Fibroblast of skin of abdomen (primary cell): ENCODE data around the gene ZNF239.
"Not testable (repeated sequence)": the region's sequence is repeated elsewhere in the genome, so short reads cannot be mapped to it uniquely, and the experiment has no call there.

Source experiments
- DNase-seq: peaks from one replicate; pipeline ENCODE4 v3.0.0-alpha.2; 2013

Gene ZNF239

DNA sequence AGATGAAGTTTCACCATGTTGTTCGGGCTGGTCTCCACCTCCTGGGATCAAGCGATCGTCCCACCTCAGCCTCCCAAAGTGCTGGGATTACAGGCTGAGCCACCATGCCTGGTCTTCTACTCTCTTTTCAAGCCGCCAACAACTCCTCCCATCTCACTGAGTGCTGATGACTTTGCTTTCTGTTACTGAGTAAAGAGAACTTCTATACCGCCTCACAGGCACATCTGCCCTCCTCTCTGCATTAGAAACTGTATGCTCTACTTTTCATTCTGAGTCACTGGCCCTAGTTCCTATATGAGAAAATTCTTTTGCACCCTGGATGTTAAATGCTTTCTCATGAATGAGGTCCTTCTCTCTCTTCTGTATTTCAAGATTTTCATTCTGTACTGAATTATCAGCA is 2.2 kb upstream of the ZNF239 start:
- DNase-seq, result no peak

DNA sequence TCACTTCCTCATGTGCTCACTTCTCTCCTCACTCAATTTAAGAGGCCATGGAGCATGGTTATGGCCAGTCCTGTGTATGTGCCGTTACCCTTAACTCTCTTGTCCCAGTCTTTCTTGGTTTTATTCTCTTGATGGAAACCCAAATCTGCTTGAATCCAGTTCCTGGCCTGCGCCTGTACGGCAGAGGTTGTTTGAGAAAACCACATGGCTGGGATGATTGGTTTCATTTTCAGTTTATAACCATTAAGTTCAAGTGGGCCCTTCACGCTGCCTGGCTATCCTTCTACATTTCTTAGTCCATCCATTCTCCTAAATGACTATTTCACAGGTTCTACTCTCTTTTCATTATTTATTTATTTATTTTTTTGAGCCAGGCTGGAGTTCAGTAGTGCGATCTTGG is 1.6 kb upstream of the ZNF239 start:
- no peak for DNase-seq

DNA sequence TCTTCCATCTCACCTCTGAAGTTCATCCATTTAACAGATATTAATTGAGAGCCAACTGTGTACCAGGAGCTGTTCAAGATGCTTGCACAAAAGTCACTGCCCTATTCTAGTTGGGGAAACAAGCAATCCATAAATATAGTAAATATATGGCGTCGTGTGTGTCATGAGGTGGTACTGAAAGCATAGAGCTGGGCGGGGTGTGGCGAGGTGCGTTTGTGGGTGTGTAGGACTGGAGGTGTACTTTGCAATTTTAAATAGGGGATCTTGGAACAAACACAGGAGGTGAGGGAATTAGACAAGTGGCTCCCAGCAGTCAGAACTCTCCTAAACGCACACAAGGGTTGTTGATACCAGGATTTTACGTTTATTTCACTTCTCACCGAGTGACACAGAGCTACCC is 490 bp upstream of the ZNF239 start:
- DNase-seq, result no peak

DNA sequence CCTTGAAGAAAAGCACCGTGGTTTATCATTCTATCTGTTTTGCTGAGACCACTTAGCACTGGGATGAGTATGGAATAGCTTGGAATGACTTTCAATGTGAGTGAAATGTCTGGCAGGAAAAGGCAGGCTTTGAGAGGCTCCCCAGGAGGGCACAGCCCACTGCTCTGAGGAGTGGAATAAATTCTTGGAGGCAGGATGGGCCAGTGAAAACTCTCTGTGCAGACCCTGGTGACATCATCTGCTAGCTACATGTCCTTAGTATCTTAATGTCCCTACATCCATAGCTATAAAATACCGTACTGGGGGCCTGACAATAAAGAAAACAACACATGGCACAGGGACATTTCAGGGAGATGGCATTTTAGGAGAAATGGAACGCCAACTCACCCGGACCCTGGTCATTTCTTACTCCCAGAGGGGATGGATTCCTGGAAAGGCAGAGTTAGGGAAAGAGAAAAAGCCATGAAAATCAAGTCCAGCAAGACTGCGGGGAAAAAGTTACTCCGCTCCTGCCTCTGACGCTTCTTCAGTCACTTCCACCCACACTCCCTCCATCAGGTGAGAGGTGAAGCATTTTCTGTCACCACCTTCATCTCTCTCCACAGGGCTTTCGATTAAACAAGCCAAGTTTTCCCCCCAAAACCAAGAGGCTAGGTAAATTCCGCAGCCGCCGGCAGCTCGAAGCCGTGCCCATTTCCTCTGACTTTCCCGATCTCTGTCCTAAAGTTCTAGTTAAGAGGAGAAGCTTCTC is 991 bp downstream of the ZNF239 start:
- peak; percentile 14 for DNase-seq

DNA sequence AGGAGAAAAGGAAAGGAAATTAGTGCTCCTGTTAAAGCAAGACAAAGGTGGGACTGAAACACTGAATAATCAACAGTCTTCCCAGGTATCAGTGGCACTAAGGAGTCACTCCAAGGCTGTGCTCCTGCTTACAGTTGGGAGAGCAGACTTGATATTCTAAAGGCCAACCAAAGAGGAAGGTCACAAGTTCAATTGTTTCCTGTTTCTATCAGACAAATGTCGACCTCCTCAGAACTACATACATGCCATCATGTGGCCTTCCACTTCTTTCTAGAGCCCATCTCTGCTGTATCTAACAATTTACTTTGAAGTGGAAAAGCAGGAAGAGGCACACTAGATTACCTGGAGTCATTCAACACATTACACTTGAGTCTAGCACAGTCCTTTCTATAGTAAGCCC is 3.4 kb downstream of the ZNF239 start:
- DNase-seq, result no peak

DNA sequence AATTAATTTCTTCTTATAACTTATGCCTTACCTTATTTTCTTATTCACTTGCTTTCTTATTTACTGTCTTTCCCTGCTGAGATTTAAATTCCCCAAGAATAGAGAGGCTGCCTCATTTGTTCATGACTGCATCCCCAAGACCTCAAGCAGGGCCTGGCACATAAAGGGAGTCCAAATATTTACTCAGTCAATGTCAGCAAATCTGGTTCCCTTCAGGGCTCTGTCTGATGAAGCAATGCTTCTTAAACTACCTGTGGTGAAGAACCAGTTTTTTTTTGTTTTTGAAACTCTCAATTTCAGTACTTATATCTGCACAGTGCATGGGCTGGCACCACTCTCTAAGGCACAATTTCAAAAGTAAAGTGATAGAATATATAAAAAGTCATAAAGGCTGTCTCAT is 4.7 kb downstream of the ZNF239 start:
- no peak for DNase-seq

DNA sequence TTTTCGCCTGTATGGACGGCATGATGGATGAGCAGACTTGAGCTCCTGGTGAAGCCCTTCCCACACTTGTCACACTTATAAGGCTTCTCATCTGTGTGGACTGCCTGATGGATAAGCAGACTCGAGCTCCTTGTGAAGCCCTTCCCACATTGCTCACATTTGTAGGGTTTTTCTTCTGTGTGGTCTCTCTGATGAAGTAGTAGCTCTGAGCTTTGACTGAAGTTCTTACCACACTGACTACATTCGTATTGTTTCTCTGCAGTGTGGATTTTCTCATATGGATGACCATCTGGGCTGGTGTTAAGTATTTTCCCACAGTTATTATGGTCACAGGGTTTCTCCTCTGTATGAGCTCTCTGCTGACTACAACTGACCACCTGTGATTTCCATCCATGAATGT is 17.2 kb downstream of the ZNF239 start:
- no peak for DNase-seq

DNA sequence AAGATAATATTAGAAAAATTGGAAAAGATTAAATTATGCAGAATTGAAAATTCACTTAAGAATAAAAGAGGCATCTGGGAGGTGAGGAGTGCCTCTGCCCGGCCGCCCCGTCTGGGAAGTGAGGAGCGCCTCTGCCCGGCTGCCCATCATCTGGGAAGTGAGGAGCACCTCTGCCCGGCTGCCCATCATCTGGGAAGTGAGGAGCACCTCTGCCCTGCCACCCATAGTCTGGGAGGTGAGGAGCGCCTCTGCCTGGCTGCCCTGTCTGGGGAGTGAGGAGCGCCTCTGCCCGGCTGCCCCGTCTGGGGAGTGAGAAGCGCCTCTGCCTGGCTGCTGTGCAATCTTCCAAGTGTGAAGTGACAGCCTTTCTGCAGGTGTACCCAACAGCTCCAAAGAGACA is 30.7 kb downstream of the ZNF239 start:
- DNase-seq, result not testable (repeated sequence)

DNA sequence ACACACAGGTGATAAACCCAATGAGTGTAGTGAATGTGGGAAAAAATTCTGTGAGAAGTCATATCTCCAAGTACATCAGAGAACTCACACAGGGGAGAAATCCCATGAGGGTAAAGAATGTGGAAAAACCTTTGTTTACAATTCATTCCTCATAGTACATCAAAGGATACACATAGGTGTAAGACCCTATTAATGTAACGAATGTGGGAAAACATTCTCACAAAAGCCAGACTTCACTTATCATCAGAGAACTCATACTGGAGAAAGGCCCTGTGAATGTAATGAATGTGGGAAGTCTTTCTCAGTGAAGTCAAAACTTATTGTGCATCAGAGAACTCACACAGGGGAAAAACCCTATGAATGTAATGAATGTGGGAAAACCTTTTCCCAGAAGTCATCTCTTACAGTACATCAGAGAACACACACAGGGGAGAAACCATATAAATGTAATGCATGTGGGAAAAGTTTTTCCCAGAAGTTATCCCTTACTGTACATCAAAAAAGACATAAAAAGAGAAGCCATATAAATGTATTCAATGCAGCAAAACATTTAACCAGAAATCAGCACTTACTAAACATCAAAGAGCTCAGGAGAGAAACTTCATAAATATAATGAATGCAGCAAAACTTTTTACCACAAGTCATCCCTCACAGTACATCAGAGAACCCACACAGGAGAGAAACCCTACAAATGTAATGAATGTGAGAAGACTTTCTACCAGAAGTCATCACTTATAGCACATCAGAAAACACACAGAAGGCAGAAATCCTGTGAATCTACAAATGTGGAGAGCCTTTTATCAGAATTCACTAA is 49.8 kb downstream of the ZNF239 start:
- no peak for DNase-seq
